ENCODE results near the gene DNASE1L2. TPM values are rescaled to one million over a fixed set of nuclear protein-coding genes. Genes with fewer than 3 reads are reported as not detected.

DNASE1L2 gene
- total and polyA plus RNA-seq, 2 of the 8 experiments (the other 6 are each of a cell fraction or from before 2014, with no cell fraction given) = 0.35 to 0.97 TPM

- peak within 1 kb of the TSS; percentile 94 for H3K27ac ChIP-seq (ENCODE audit: low read depth, low read length)
- H3K79me2 ChIP-seq (ENCODE audit: control insufficient read depth in 1 of 2, insufficient read depth in 2 of 2, low read length in 2 of 2) = peaks cover 3 to 18% of the 10 kb centered on the region in 2 experiments; a peak in 3 of 4 replicates
- peak within 1 kb of the TSS; percentile 95 for H4K5ac ChIP-seq (ENCODE audit: insufficient read length, low read depth, low read length)
- H3K36me3 ChIP-seq (ENCODE audit: control insufficient read depth in 2 of 4, insufficient read depth in 4 of 4, low read length in 3 of 4) = peaks cover 4 to 13% (median 7%) of the 10 kb centered on the region in 4 experiments; a peak in 5 of 8 replicates
- H2BK5ac ChIP-seq (ENCODE audit: low read depth, low read length) = peak within 1 kb of the TSS; percentile 99
- H3K23ac ChIP-seq (ENCODE audit: insufficient read length) = no peak within 1 kb of the TSS
- POLR2A ChIA-PET (ENCODE audit: partially characterized antibody) = interaction anchor here (0.6 to 15.1 kb wide), 23 partner anchors 8 to 318 kb away, joined by 3 to 156 read pairs (median 4); partner anchors contain the start of genes DNASE1L2, E4F1, ECI1 and TRAF7
- no peak within 1 kb of the TSS for H3K14ac ChIP-seq (ENCODE audit: insufficient read length)
- peak within 1 kb of the TSS; percentile 66; the same call in 1 of the 2 replicates for H2AK5ac ChIP-seq (ENCODE audit: low read depth, low read length)
- no peak within 1 kb of the TSS for H2BK20ac ChIP-seq (ENCODE audit: low read length)
- WGBS, 2 experiments (ENCODE audit: extremely low coverage in 1 of 2, insufficient coverage in 1 of 2, insufficient read length in 1 of 2, insufficient replicate concordance in 2 of 2, low coverage in 1 of 2, low lambda C conversion rate in 2 of 2, missing lambda C conversion rate in 1 of 2) = 0% methylated on average over 14 of the region's 48 CpGs; no CpG with 5 or more reads in 1 of the 2 experiments
- peaks cover 4% of the 10 kb centered on the region for H3K79me1 ChIP-seq (ENCODE audit: low read depth, low read length)
- DNase-seq (ENCODE audit: low read depth in 1 of 2, low spot score in 2 of 2) (no peak), FAIRE-seq (no peak)
- H4K91ac ChIP-seq (replicated peaks; ENCODE audit: insufficient read length, low read length) = peak within 1 kb of the TSS; percentile 99
- H4K20me1 ChIP-seq (replicated peaks in 1 of 2; ENCODE audit: control insufficient read depth in 1 of 2, insufficient read depth in 2 of 2, low read length in 2 of 2) = peaks cover 8 to 36% of the 10 kb centered on the region in 2 experiments
- no peaks in the 10 kb centered on the region for H3K27me3 ChIP-seq (replicated peaks in 1 of 4; ENCODE audit: control insufficient read depth in 3 of 4, extremely low read depth in 1 of 4, insufficient read depth in 3 of 4, low read length in 3 of 4)
- no peak within 1 kb of the TSS for H2BK15ac ChIP-seq (ENCODE audit: low read length)
- peak within 1 kb of the TSS; percentile 99 for H3K4ac ChIP-seq (replicated peaks; ENCODE audit: insufficient read length, low read depth, low read length)
- H3K9ac ChIP-seq (replicated peaks in 1 of 4; ENCODE audit: extremely low read depth in 1 of 4, low read depth in 3 of 4, low read length in 3 of 4) = peak within 1 kb of the TSS; percentile 92 to 97 (median 94)
- peak within 1 kb of the TSS; percentile 87; the same call in 1 of the 2 replicates for H2BK12ac ChIP-seq (ENCODE audit: low read depth, low read length)
- peaks cover 0 to 17% (median 5%) of the 10 kb centered on the region in 4 experiments; a peak in 5 of 7 replicates for H3K4me1 ChIP-seq (replicated peaks in 1 of 4; ENCODE audit: control insufficient read depth in 3 of 4, insufficient read depth in 4 of 4, low read length in 3 of 4)
- H3K9me3 ChIP-seq (ENCODE audit: insufficient read depth in 2 of 2, low read depth in 1 of 2, low read length in 1 of 2) = no peaks in the 10 kb centered on the region
- H3K18ac ChIP-seq (ENCODE audit: extremely low read depth, low read length) = peak within 1 kb of the TSS; percentile 85
- peak within 1 kb of the TSS; percentile 80 to 98 (median 90) for H3K4me3 ChIP-seq (ENCODE audit: extremely low read depth in 1 of 4, insufficient read depth in 2 of 4, low read depth in 3 of 4, low read length in 4 of 4)
- H2BK120ac ChIP-seq (replicated peaks; ENCODE audit: low read depth, low read length) = peak within 1 kb of the TSS; percentile 75
- H3K56ac ChIP-seq (replicated peaks; ENCODE audit: insufficient read length, low read depth, low read length) = peak within 1 kb of the TSS; percentile 99
- H4K8ac ChIP-seq (ENCODE audit: extremely low read depth, insufficient read depth, low read length) = peak within 1 kb of the TSS; percentile 99
- CTCF ChIA-PET (ENCODE audit: partially characterized antibody) = interaction anchor here (0.6 to 1.0 kb wide), 2 partner anchors 15 to 37 kb away, joined by 3 read pairs; no protein-coding TSS in a partner anchor
- peaks cover 9% of the 10 kb centered on the region for H3K23me2 ChIP-seq (ENCODE audit: low read depth, low read length)
- H2AFZ ChIP-seq (ENCODE audit: low read length) = peak within 1 kb of the TSS; percentile 48; the same call in 1 of the 2 replicates
- peak within 1 kb of the TSS; percentile 80 to 84 for H3K4me2 ChIP-seq (ENCODE audit: insufficient read depth in 1 of 2, low read depth in 2 of 2, low read length in 2 of 2)
- no peak for TF ChIP-seq GTF2F1 (IDR thresholded peaks at IDR 0.05; ENCODE audit: borderline replicate concordance, low read depth, low read length)
- TF ChIP-seq TCF12 (IDR thresholded peaks at IDR 0.05; ENCODE audit: low read depth, low read length) = no peak
- TF ChIP-seq MAFK (IDR thresholded peaks at IDR 0.05; ENCODE audit: low read depth, low read length) = no peak
- peak; percentile 20 for TF ChIP-seq KDM4A (IDR thresholded peaks at IDR 0.05; ENCODE audit: low read depth, low read length, severe bottlenecking)
- no peak for TF ChIP-seq E2F6 (IDR thresholded peaks at IDR 0.05)
- peak; percentile 3 for TF ChIP-seq ASH2L (IDR thresholded peaks at IDR 0.05; ENCODE audit: low read length)
- no peak for TF ChIP-seq ZNF274 (IDR thresholded peaks at IDR 0.05; ENCODE audit: borderline replicate concordance, extremely low read depth, low read length)
- no peak for TF ChIP-seq POLR2AphosphoS5 (IDR thresholded peaks at IDR 0.05; ENCODE audit: low read depth, low read length)
- peak; percentile 19; the same call in 1 of the 2 replicates for TF ChIP-seq YY1 (IDR thresholded peaks at IDR 0.05; ENCODE audit: low read depth, low read length)
- TF ChIP-seq CTCF (IDR thresholded peaks at IDR 0.05; ENCODE audit: control extremely low read depth in 1 of 3, insufficient read depth in 1 of 3, low read depth in 1 of 3, low read length in 3 of 3) = no peak; a peak in 1 of 4 replicates
- TF ChIP-seq TBP (IDR thresholded peaks at IDR 0.05; ENCODE audit: low read depth, low read length) = no peak
Observed at GRCh38 chr16:2214719-2214968, 21.6 kb upstream of the DNASE1L2 start, which contains the start of gene PGP. Gene PGP, minus strand, starts transcription at chr16:2214840. Its CDS starts 63 bp downstream, at chr16:2214777.

All from H1 (cell line).